ENCODE measurements around the gene UCKL1. TPM values are rescaled to one million over a fixed set of nuclear protein-coding genes. Genes with fewer than 3 reads are reported as not detected.

The UCKL1 gene
- total RNA-seq, 1 experiment from 2014 or later: 43.7 TPM

- Mint-ChIP-seq H3K4me1 (ENCODE audit: insufficient read depth, unreplicated experiment) (peaks cover 35% of the 10 kb centered on the region), H3K27ac (ENCODE audit: low read depth, unreplicated experiment) (no peak overlapping the region), H3K4me3 (ENCODE audit: unreplicated experiment) (peak overlapping the region; percentile 66), H3K27me3 (ENCODE audit: insufficient read depth, unreplicated experiment) (no peaks in the 10 kb centered on the region), H3K36me3 (ENCODE audit: insufficient read depth, unreplicated experiment) (peaks cover 47% of the 10 kb centered on the region), H3K9me3 (ENCODE audit: unreplicated experiment) (no peaks in the 10 kb centered on the region)
- intact Hi-C loops (cut with micrococcal nuclease): loop anchor here (2.0 kb wide), 1 partner anchor 21 kb away; no protein-coding TSS in a partner anchor
- TF ChIP-seq CTCF (IDR thresholded peaks at IDR 0.05; ENCODE audit: unreplicated experiment): no peak
- DNase-seq (ENCODE audit: unreplicated experiment): no peak
- POLR2A ChIA-PET: interaction anchor here (0.6 to 6.8 kb wide), 19 partner anchors 9 to 655 kb away, joined by 3 to 142 read pairs (median 3); partner anchors contain the start of genes TPD52L2 and UCKL1
- CTCF ChIA-PET: interaction anchor here (0.6 to 1.2 kb wide), 3 partner anchors 16 to 108 kb away, joined by 3 to 5 read pairs (median 3); no protein-coding TSS in a partner anchor
- BruUV-seq (replicated peaks): no TSS peak
These were observed 62.2 kb downstream of the UCKL1 start for GRCh38 chr20:63893999-63894357.

GRCh38 chr20:63892402-63892801 is 63.8 kb downstream of the UCKL1 start:
- BruUV-seq (replicated peaks): no TSS peak
- no peak for DNase-seq (ENCODE audit: unreplicated experiment)
- Mint-ChIP-seq H3K4me1 (ENCODE audit: insufficient read depth, unreplicated experiment) (peaks cover 28% of the 10 kb centered on the region), H3K27ac (ENCODE audit: low read depth, unreplicated experiment) (no peak overlapping the region), H3K36me3 (ENCODE audit: insufficient read depth, unreplicated experiment) (peaks cover 51% of the 10 kb centered on the region), H3K9me3 (ENCODE audit: unreplicated experiment) (no peaks in the 10 kb centered on the region), H3K4me3 (ENCODE audit: unreplicated experiment) (no peak overlapping the region), H3K27me3 (ENCODE audit: insufficient read depth, unreplicated experiment) (no peaks in the 10 kb centered on the region)
- intact Hi-C loops (cut with micrococcal nuclease): no loop called here
- no peak for TF ChIP-seq CTCF (IDR thresholded peaks at IDR 0.05; ENCODE audit: unreplicated experiment)
- ChIA-PET CTCF (interaction anchor here (0.6 to 1.1 kb wide), 3 partner anchors 27 to 357 kb away, joined by 3 read pairs; partner anchors contain the start of gene PTK6), POLR2A (interaction anchor here (1.3 to 5.0 kb wide), 2 partner anchors 11 to 18 kb away, joined by 6 to 45 read pairs; no protein-coding TSS in a partner anchor)

- no peak overlapping the region for H3K4me3 Mint-ChIP-seq (ENCODE audit: unreplicated experiment)
- no peak for TF ChIP-seq CTCF (IDR thresholded peaks at IDR 0.05; ENCODE audit: unreplicated experiment)
- no peaks in the 10 kb centered on the region for H3K9me3 Mint-ChIP-seq (ENCODE audit: unreplicated experiment)
- H3K4me1 Mint-ChIP-seq (ENCODE audit: insufficient read depth, unreplicated experiment): peaks cover 21% of the 10 kb centered on the region
- intact Hi-C loops (cut with micrococcal nuclease): no loop called here
- H3K27ac Mint-ChIP-seq (ENCODE audit: low read depth, unreplicated experiment): no peak overlapping the region
- H3K27me3 Mint-ChIP-seq (ENCODE audit: insufficient read depth, unreplicated experiment): no peaks in the 10 kb centered on the region
- H3K36me3 Mint-ChIP-seq (ENCODE audit: insufficient read depth, unreplicated experiment): peaks cover 56% of the 10 kb centered on the region
- CTCF ChIA-PET: interaction anchor here (0.7 to 1.1 kb wide), 4 partner anchors 18 to 354 kb away, joined by 3 read pairs; partner anchors contain the start of gene PTK6
- no TSS peak for BruUV-seq (replicated peaks)
- no peak for DNase-seq (ENCODE audit: unreplicated experiment)
- POLR2A ChIA-PET: interaction anchor here (0.6 to 5.0 kb wide), 7 partner anchors 9 to 250 kb away, joined by 3 to 45 read pairs (median 5); partner anchors contain the start of genes PRPF6 and TPD52L2
These were observed 64.9 kb downstream of the UCKL1 start for GRCh38 chr20:63891061-63892002.

GRCh38 chr20:63890616-63891015 is 65.6 kb downstream of the UCKL1 start:
- intact Hi-C loops (cut with micrococcal nuclease): no loop called here
- Mint-ChIP-seq H3K27me3 (ENCODE audit: insufficient read depth, unreplicated experiment) (no peaks in the 10 kb centered on the region), H3K4me1 (ENCODE audit: insufficient read depth, unreplicated experiment) (peaks cover 23% of the 10 kb centered on the region), H3K4me3 (ENCODE audit: unreplicated experiment) (no peak overlapping the region), H3K27ac (ENCODE audit: low read depth, unreplicated experiment) (no peak overlapping the region), H3K36me3 (ENCODE audit: insufficient read depth, unreplicated experiment) (peaks cover 60% of the 10 kb centered on the region), H3K9me3 (ENCODE audit: unreplicated experiment) (no peaks in the 10 kb centered on the region)
- POLR2A ChIA-PET: interaction anchor here (0.6 to 5.0 kb wide), 6 partner anchors 16 to 312 kb away, joined by 3 to 45 read pairs (median 5); partner anchors contain the start of genes PRPF6 and TPD52L2
- no peak for DNase-seq (ENCODE audit: unreplicated experiment)
- CTCF ChIA-PET: interaction anchor here (0.7 kb wide), 1 partner anchor 17 kb away, joined by 3 read pairs; no protein-coding TSS in a partner anchor
- no TSS peak for BruUV-seq (replicated peaks)
- TF ChIP-seq CTCF (IDR thresholded peaks at IDR 0.05; ENCODE audit: unreplicated experiment): no peak

Data from MCF 10A (cell line).